K562 (cell line): ENCODE results near the gene AKAP6. TPM values are rescaled to one million over a fixed set of nuclear protein-coding genes. Genes with fewer than 3 reads are reported as not detected.

ENCODE experiments used
- ATAC-seq: fragments of 200-7000 bp; cut with Tn5 transposase; 3 replicates; pipeline ENCODE4 v1.9.1; 2020; ENCODE audit warnings: moderate library complexity
- BruUV-seq: library from RNA; stranded (reverse); fragments of 400-500 nt; replicated peaks from 2 replicates; lab custom pipeline; 2021; lab: Mats Ljungman, UMichigan
- CTCF ChIA-PET: fragments of 300-600 bp; formaldehyde crosslinking; extraction: SDS; loops from one replicate; lab custom pipeline; 2021; ENCODE audit warnings: low intra/inter-chr PET ratio; lab: Yijun Ruan, JAX
- POLR2A ChIA-PET: fragments of 300-600, 350-650 bp; sonication (Branson Sonifier 250); formaldehyde crosslinking; extraction: SDS; loops from one replicate; lab custom pipeline; 2021; ENCODE audit warnings: antibody characterized with exemption, inconsistent platforms; lab: Yijun Ruan, JAX
- DNase-seq, 4 experiments: peaks; one replicate each; pipeline versions ENCODE4 v3.0.0 to v3.0.0-alpha.2; 2011 to 2018; ENCODE audit warnings: low spot score in 3 of 4, mixed read lengths in 3 of 4; ENCODE audit errors: extremely low read depth in 1 of 4
- FAIRE-seq: peaks from 2 replicates; lab custom pipeline; 2011; peaks lifted over from hg19 to GRCh38; lab: Jason Lieb, UNC
- H2AFZ ChIP-seq: 2 replicates; pipeline ENCODE4 v1.6.0; 2011; ENCODE audit warnings: low read depth, low read length, control low read depth, inconsistent platforms
- H3K27ac ChIP-seq: fragments of 200-600 bp; 3 replicates; pipeline ENCODE4 v1.8.0; 2011; ENCODE audit warnings: low read depth, mild to moderate bottlenecking, control low read depth, inconsistent platforms, low read length, moderate library complexity, mixed read lengths; ENCODE audit errors: extremely low read depth
- H3K27me3 ChIP-seq, 2 experiments: fragments of 300-600 bp in 1 of 2; 2 replicates in 1 of 2; 3 replicates in 1 of 2; pipeline versions ENCODE4 v1.6.0 to v1.8.0; 2011; ENCODE audit warnings: inconsistent platforms in 2 of 2, low read length in 2 of 2, mild to moderate bottlenecking in 1 of 2, mixed read lengths in 1 of 2, moderate library complexity in 1 of 2; ENCODE audit not compliant: control insufficient read depth in 2 of 2, insufficient read depth in 2 of 2
- H3K36me3 ChIP-seq: fragments of 300-600 bp; 3 replicates; pipeline ENCODE4 v1.8.0; 2011; ENCODE audit warnings: mild to moderate bottlenecking, low read length, inconsistent platforms; ENCODE audit not compliant: control insufficient read depth, insufficient read depth
- H3K4me1 ChIP-seq, 2 experiments: fragments of 200-600 bp in 1 of 2; replicated peaks in 1 of 2; 2 replicates in 1 of 2; 3 replicates in 1 of 2; pipeline versions ENCODE4 v1.5.1 to v1.8.0; 2011; ENCODE audit warnings: inconsistent platforms in 2 of 2, low read length in 2 of 2, mild to moderate bottlenecking in 1 of 2, mixed read lengths in 1 of 2, moderate library complexity in 1 of 2; ENCODE audit not compliant: control insufficient read depth in 2 of 2, insufficient read depth in 2 of 2
- H3K4me2 ChIP-seq: 2 replicates; pipeline ENCODE4 v1.6.1; 2011; ENCODE audit warnings: low read length, control low read depth, inconsistent platforms, mixed read lengths; ENCODE audit not compliant: insufficient read depth
- H3K4me3 ChIP-seq: fragments of 200-600 bp; sonication (generic), shearing (Covaris generic); 2 replicates; pipeline ENCODE4 v1.5.1; 2016; ENCODE audit warnings: control low read depth, inconsistent platforms
- H3K79me2 ChIP-seq: fragments of 200-600 bp; 3 replicates; pipeline ENCODE4 v1.8.0; 2011; ENCODE audit warnings: low read length, inconsistent platforms; ENCODE audit not compliant: control insufficient read depth, insufficient read depth
- H3K9ac ChIP-seq, 2 experiments: 2 replicates each; pipeline versions ENCODE4 v1.6.0 to v1.6.1; 2011; ENCODE audit warnings: low read depth in 2 of 2, low read length in 2 of 2, control low read depth in 1 of 2, inconsistent platforms in 1 of 2, mild to moderate bottlenecking in 1 of 2, mixed read lengths in 1 of 2; ENCODE audit not compliant: insufficient read depth in 1 of 2
- H3K9me1 ChIP-seq: one replicate; pipeline ENCODE4 v1.6.0; 2011; ENCODE audit warnings: inconsistent platforms, mild to moderate bottlenecking, low read length, moderate library complexity; ENCODE audit not compliant: control insufficient read depth, insufficient read depth
- H3K9me3 ChIP-seq: replicated peaks from 2 replicates; pipeline ENCODE4 v1.5.1; 2011; ENCODE audit warnings: low read depth, low read length, inconsistent platforms; ENCODE audit not compliant: control insufficient read depth, insufficient read depth
- H4K20me1 ChIP-seq: replicated peaks from 2 replicates; pipeline ENCODE4 v1.6.1; 2011; ENCODE audit warnings: low read length, inconsistent platforms, mixed read lengths; ENCODE audit not compliant: control insufficient read depth, insufficient read depth
- SRSF3 ChIP-seq: fragments of 200-400 bp; formaldehyde crosslinking; IDR thresholded peaks from 2 replicates; pipeline ENCODE4 v1.6.1; 2016; ENCODE audit warnings: mild to moderate bottlenecking, low read length, moderate library complexity; ENCODE audit not compliant: insufficient read depth
- WGBS: fragments of 100-300 bp; shearing (Covaris generic); methylation state at CpG from one replicate; pipeline ENCODE4 v1.1.6; 2016; ENCODE audit warnings: low coverage, mixed read lengths; ENCODE audit not compliant: insufficient coverage; ENCODE audit errors: missing lambda C conversion rate; 5-methylcytosine and 5-hydroxymethylcytosine counted together
- in situ Hi-C: fragments of 300-500 bp; cut with MboI; formaldehyde crosslinking; loops from 4 replicates; pipeline ENCODE4 v1.15.0; 2018; ENCODE audit warnings: inconsistent platforms, mixed read lengths
- intact Hi-C: fragments of 100-400 bp; cut with micrococcal nuclease; formaldehyde crosslinking; loops from 2 replicates; pipeline ENCODE4 v1.14.2; 2022
- polyA plus RNA-seq, 8 experiments: library from polyadenylated mRNA; depleted of rRNA in 4 of 8; stranded (reverse) in 5 of 8; unstranded in 3 of 8; fragments of >200 nt; fragmentation: Nextera tagmentation in 2 of 8; fragmentation: Illumina TruSeq in 1 of 8; extraction: Ambion mirVana in 2 of 8; extraction: Trizol in 1 of 8; gene quantifications; 2 replicates each; pipeline versions ENCODE4 v1.2.1 to v1.2.3, GENCODE V29; 2011 to 2014; ENCODE audit warnings: inconsistent platforms in 1 of 8, missing spikeins in 1 of 8
- total RNA-seq, 7 experiments: library from RNA; depleted of rRNA in 6 of 7; stranded (reverse); fragments of >200 nt in 6 of 7; fragmentation: Illumina TruSeq in 2 of 7; extraction: Trizol in 2 of 7; gene quantifications; 2 replicates each; pipeline versions ENCODE4 v1.2.1 to v1.2.3, GENCODE V29; 2011 to 2021; ENCODE audit warnings: low replicate concordance in 1 of 7
- TF ChIP-seq, protein P1 (sequence below), 2 experiments: fragments of 150-350 bp in 1 of 2; IDR thresholded peaks; 2 replicates each; pipeline ENCODE4 v1.6.1; 2012 to 2016; ENCODE audit warnings: low read depth in 2 of 2, low read length in 2 of 2, mild to moderate bottlenecking in 1 of 2, moderate library complexity in 1 of 2

Gene AKAP6
- total and polyA plus RNA-seq, 9 of the 15 experiments (the other 6 are each of a cell fraction or from before 2014, with no cell fraction given) = 0.03 to 1.7 (median 0.48) TPM

DNA sequence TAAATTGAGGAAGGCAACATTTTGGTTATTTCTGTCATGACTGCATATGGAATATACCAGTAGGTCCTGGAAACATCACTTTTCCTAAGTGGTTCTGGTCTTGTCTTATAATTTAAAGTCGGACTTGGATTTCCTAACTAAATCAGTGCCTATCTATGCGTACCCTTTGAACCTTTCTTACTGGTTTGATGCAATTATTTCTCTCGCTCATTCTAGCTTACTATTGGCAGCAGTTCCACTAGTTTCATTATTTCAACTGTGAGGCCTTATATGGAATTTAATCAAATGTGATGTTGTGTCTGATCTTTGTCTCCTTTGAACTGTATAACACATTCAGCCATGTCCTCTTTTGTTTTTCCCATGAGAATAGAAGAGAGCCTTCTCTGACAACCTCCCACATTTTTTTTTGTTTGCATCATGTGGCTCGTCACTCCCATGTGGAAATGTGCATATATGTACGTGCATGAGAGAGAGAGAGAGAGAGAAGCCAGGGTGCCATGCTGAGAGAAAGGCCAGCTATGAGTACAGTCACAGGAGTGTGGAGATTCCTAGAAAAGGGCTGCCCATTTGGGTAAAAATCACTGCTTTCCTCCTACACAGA lies 48.0 kb downstream of the AKAP6 start:
- POLR2A ChIA-PET = interaction anchor here (1.1 kb wide), 1 partner anchor 12 kb away, joined by 4 read pairs; no protein-coding TSS in a partner anchor
- Histone ChIP-seq H3K4me3 (no peak overlapping the region), H4K20me1 (no peaks in the 10 kb centered on the region), H3K4me2 (no peak overlapping the region), H3K36me3 (no peaks in the 10 kb centered on the region), H3K27ac (no peak overlapping the region), H3K9me3 (no peaks in the 10 kb centered on the region), H3K27me3 (no peaks in the 10 kb centered on the region), H3K4me1 (peaks cover 0 to 12% of the 10 kb centered on the region in 2 experiments; a peak in 3 of 5 replicates), H2AFZ (no peak overlapping the region), H3K9ac (no peak overlapping the region), H3K9me1 (no peaks in the 10 kb centered on the region), H3K79me2 (no peaks in the 10 kb centered on the region)
- ATAC-seq = no peak
- no peak for FAIRE-seq
- CTCF ChIA-PET = no interaction called here
- WGBS = 40% methylated on average over 5 of the region's 5 CpGs
- intact Hi-C loops (no loop called here), in situ Hi-C loops (no loop called here)
- no peak for TF ChIP-seq SRSF3
- TF ChIP-seq, protein P1, sequence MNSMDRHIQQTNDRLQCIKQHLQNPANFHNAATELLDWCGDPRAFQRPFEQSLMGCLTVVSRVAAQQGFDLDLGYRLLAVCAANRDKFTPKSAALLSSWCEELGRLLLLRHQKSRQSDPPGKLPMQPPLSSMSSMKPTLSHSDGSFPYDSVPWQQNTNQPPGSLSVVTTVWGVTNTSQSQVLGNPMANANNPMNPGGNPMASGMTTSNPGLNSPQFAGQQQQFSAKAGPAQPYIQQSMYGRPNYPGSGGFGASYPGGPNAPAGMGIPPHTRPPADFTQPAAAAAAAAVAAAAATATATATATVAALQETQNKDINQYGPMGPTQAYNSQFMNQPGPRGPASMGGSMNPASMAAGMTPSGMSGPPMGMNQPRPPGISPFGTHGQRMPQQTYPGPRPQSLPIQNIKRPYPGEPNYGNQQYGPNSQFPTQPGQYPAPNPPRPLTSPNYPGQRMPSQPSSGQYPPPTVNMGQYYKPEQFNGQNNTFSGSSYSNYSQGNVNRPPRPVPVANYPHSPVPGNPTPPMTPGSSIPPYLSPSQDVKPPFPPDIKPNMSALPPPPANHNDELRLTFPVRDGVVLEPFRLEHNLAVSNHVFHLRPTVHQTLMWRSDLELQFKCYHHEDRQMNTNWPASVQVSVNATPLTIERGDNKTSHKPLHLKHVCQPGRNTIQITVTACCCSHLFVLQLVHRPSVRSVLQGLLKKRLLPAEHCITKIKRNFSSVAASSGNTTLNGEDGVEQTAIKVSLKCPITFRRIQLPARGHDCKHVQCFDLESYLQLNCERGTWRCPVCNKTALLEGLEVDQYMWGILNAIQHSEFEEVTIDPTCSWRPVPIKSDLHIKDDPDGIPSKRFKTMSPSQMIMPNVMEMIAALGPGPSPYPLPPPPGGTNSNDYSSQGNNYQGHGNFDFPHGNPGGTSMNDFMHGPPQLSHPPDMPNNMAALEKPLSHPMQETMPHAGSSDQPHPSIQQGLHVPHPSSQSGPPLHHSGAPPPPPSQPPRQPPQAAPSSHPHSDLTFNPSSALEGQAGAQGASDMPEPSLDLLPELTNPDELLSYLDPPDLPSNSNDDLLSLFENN (IDR thresholded peaks at IDR 0.05; ENCODE audit: low read depth in 2 of 2, low read length in 2 of 2) = no peak
- BruUV-seq = no TSS peak
- DNase-seq = no peak
